ENCODE measurements around the gene SUMO3.
A peak's percentile ranks its signal among the peaks of the same experiment; 100 is the strongest.

Gene SUMO3

DNA sequence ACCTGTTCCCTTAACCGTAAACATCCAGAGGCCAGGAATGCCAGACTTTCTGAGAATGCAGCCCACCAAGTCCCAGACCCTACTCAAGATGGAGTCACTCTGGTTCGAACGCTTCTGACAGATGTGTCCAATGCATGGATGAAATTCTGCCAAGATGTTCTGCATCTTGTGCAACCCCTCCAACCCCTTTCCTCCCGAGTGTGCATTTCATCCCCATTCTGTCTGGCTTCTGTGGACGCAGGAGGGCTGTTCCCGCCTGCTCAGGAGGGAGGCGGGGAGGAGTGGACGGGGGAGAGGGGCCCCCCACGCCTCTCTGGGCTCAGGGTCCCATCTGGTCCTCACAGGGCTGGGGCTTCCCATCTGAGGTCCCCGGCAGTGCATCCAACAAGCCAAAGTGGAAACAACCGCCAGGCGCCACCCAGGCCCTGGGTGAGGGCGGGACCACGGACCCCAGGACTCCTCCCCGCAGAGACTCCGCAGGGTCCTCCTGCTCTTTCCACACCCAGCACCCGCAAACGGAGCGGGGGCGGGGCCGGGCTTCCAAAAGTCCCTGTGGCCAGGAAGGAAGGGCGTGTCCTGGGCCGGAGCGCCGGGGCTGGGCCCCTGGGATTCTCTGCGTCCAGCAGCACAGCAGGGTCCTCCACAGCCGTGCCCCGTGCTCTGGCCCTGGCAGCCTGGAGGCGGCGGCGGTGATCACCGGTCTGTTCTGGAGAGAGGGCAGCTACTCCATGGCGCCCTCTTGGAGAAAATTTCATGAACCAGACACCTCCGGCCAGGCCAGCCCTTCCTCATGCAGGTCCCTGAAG, 27.8 kb upstream of the SUMO3 start:
- TF ChIP-seq, protein P1, sequence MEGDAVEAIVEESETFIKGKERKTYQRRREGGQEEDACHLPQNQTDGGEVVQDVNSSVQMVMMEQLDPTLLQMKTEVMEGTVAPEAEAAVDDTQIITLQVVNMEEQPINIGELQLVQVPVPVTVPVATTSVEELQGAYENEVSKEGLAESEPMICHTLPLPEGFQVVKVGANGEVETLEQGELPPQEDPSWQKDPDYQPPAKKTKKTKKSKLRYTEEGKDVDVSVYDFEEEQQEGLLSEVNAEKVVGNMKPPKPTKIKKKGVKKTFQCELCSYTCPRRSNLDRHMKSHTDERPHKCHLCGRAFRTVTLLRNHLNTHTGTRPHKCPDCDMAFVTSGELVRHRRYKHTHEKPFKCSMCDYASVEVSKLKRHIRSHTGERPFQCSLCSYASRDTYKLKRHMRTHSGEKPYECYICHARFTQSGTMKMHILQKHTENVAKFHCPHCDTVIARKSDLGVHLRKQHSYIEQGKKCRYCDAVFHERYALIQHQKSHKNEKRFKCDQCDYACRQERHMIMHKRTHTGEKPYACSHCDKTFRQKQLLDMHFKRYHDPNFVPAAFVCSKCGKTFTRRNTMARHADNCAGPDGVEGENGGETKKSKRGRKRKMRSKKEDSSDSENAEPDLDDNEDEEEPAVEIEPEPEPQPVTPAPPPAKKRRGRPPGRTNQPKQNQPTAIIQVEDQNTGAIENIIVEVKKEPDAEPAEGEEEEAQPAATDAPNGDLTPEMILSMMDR (IDR thresholded peaks at IDR 0.05; ENCODE audit: low read depth, low read length, missing control alignments): peak; percentile 46
- H3K27me3 ChIP-seq (replicated peaks): peaks cover 19% of the 10 kb centered on the region
- H3K27ac ChIP-seq: no peak overlapping the region
- H3K4me3 ChIP-seq (ENCODE audit: low read depth, low read length): peak overlapping the region; percentile 33
- DNase-seq: no peak
- in situ Hi-C loops (cut with HindIII; ENCODE audit: low pct_ligation_motif_present, low sequenced_read_pairs): no loop called here
- H3K36me3 ChIP-seq (replicated peaks): peaks cover 20% of the 10 kb centered on the region

DNA sequence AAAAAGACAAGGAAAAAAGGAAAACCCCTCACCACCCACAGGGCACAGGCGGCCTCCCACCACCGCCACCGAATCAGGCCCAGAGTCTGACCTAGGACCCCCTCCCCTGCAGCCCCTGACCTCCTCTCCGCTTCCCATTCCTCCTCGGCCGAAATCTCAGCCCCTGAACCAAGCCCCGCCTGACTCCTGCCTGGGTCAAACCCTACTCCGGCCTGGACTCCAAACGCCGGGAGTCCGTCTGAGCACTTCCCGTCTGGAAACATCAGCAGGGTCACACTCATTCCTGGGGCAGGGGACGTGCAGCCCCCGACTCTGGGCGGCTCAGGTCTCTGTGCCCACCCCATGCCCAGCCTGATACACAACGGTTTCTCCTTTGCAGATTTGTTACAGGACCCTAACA, 26.4 kb upstream of the SUMO3 start:
- peaks cover 19% of the 10 kb centered on the region for H3K27me3 ChIP-seq (replicated peaks)
- in situ Hi-C loops (cut with HindIII; ENCODE audit: low pct_ligation_motif_present, low sequenced_read_pairs): no loop called here
- no peak for DNase-seq
- peaks cover 8% of the 10 kb centered on the region for H3K36me3 ChIP-seq (replicated peaks)
- H3K27ac ChIP-seq: no peak overlapping the region
- no peak overlapping the region for H3K4me3 ChIP-seq (ENCODE audit: low read depth, low read length)
- TF ChIP-seq, protein P1 (IDR thresholded peaks at IDR 0.05; ENCODE audit: low read depth, low read length, missing control alignments): no peak

DNA sequence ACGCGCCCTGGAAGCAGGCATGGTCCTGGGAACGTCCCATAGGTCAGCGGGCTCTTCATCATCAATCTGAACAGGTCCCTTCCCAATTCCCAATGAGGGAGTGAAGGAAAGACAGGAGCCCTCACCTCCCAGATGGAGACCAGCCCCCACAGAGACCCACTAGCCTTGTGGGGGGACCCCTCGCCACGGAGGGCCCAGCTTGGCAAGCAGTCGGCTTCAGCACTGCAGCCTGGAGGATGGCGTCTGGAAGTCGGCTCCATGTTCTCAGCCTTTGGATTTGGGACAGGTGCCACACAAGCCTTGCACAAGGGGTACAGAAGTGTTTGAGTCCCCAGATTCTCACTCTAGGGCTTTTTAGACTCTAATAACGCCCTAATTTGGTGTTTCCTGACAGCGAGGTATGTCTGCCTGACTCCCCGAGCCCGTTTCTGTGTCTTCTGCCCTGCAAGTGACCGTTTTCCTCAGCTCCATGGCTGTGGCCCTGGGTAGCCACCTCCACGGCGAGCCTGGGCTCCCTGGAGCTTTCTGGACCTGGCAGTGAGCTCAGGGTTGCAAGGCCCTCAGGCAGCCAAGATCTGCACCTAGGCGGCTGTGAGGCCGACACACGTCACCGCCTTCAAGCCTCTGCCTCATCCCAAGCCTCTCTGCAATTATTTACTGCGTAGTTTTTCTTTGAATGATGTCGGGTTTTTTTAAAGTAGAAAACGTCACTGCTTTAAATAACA, 25.0 kb upstream of the SUMO3 start:
- TF ChIP-seq, protein P1 (IDR thresholded peaks at IDR 0.05; ENCODE audit: low read depth, low read length, missing control alignments): no peak
- H3K4me3 ChIP-seq (ENCODE audit: low read depth, low read length): no peak overlapping the region
- in situ Hi-C loops (cut with HindIII; ENCODE audit: low pct_ligation_motif_present, low sequenced_read_pairs): no loop called here
- no peak for DNase-seq
- peaks cover 19% of the 10 kb centered on the region for H3K27me3 ChIP-seq (replicated peaks)
- no peak overlapping the region for H3K27ac ChIP-seq
- peaks cover 3% of the 10 kb centered on the region for H3K36me3 ChIP-seq (replicated peaks)

DNA sequence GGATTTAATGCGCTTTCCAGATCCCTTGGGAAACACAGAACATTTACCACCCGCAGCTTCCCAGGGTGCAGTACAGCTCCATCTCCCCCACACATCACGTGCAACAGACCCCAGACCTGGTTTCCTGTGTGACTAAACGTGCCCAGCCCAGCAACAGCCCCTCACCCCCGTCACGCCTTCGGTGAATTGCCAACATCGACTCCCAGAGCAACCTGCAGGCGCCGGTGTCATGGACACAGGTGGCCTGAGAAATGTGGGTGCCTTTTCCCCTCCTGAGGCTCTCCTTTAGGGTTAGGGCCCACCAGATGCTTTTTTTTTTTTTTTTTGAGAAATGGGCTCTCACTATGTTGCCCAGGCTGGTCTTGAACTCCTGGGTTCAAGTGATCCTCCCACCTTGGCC, 24.2 kb upstream of the SUMO3 start:
- Histone ChIP-seq H3K36me3 (replicated peaks) (no peaks in the 10 kb centered on the region), H3K27me3 (replicated peaks) (peaks cover 19% of the 10 kb centered on the region), H3K4me3 (ENCODE audit: low read depth, low read length) (no peak overlapping the region), H3K27ac (no peak overlapping the region)
- TF ChIP-seq, protein P1 (IDR thresholded peaks at IDR 0.05; ENCODE audit: low read depth, low read length, missing control alignments): no peak
- in situ Hi-C loops (cut with HindIII; ENCODE audit: low pct_ligation_motif_present, low sequenced_read_pairs): no loop called here
- no peak for DNase-seq

DNA sequence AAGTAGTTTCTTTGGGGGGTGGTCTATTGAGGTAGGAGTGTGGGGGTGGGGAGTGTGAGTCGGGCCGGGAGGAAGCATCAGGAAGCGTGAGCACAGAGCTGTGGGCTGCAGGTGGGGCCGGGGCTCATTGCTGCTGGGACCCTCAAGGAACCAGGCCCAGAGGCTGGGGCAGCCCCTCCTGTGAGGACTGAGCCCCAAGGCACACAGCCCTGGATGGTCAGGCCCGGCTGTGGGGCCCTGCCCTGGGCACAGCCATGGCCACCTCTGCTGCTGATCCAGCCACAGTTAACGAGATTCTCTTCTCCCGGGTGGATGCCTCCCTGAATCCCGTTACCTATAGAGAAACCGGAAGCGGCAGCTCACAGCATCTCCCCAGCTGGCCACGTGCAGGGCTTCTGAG, 22.9 kb upstream of the SUMO3 start:
- Histone ChIP-seq H3K36me3 (replicated peaks) (no peaks in the 10 kb centered on the region), H3K27me3 (replicated peaks) (peaks cover 22% of the 10 kb centered on the region), H3K27ac (no peak overlapping the region), H3K4me3 (ENCODE audit: low read depth, low read length) (no peak overlapping the region)
- TF ChIP-seq, protein P1 (IDR thresholded peaks at IDR 0.05; ENCODE audit: low read depth, low read length, missing control alignments): no peak
- DNase-seq: no peak
- in situ Hi-C loops (cut with HindIII; ENCODE audit: low pct_ligation_motif_present, low sequenced_read_pairs): no loop called here
